Tibial artery (tissue), 4 donors: ENCODE data around the gene CREBL2.
"Not testable (repeated sequence)": the region's sequence is repeated elsewhere in the genome, so short reads cannot be mapped to it uniquely, and the experiment has no call there.

Source experiments
- DNase-seq, 2 donors: peaks; one replicate each; pipeline ENCODE4 v3.0.0-alpha.2; 2019
- H3K27ac ChIP-seq, 2 donors: fragments of 200-600 bp; sonication (generic) in 1 of 2; 1 replicate in 1 of 2; 2 replicates in 1 of 2; pipeline ENCODE4 v1.5.1; 2018 to 2019; ENCODE audit warnings: mild to moderate bottlenecking in 1 of 2
- H3K27me3 ChIP-seq, 2 donors: fragments of 200-600 bp; sonication (generic) in 1 of 2; one replicate each; pipeline versions ENCODE4 v1.5.1 to v1.6.0; 2016 to 2019
- H3K36me3 ChIP-seq, 3 donors: fragments of 200-600 bp; sonication (generic) in 2 of 3; one replicate each; pipeline ENCODE4 v1.5.1; 2016 to 2019; ENCODE audit warnings: mild to moderate bottlenecking in 2 of 3
- H3K4me1 ChIP-seq, 4 donors: fragments of 200-600 bp; sonication (generic) in 2 of 4; 1 replicate in 3 of 4; 2 replicates in 1 of 4; pipeline ENCODE4 v1.5.1; 2016 to 2019
- H3K4me3 ChIP-seq, 2 donors: fragments of 200-600 bp; sonication (generic) in 1 of 2; 1 replicate in 1 of 2; 2 replicates in 1 of 2; pipeline ENCODE4 v1.5.1; 2018 to 2019; ENCODE audit warnings: mild to moderate bottlenecking in 2 of 2
- H3K9me3 ChIP-seq, 3 donors: fragments of 200-600 bp; sonication (generic) in 1 of 3; one replicate each; pipeline ENCODE4 v1.5.1; 2016 to 2019
- intact Hi-C: fragments of 100-400 bp; cut with DNase I; formaldehyde crosslinking; loops from one replicate; pipeline ENCODE4 v1.15.0; 2023; ENCODE audit warnings: low total_unique reads
- TF ChIP-seq, protein P1 (sequence below), 2 experiments: fragments of 200-600 bp in 1 of 2; fragments of 450-650 bp in 1 of 2; IDR thresholded peaks; one replicate each; pipeline ENCODE4 v1.5.1; 2017 to 2019; ENCODE audit warnings: antibody characterized with exemption in 2 of 2, mild to moderate bottlenecking in 1 of 2, moderate library complexity in 1 of 2

Gene CREBL2

DNA sequence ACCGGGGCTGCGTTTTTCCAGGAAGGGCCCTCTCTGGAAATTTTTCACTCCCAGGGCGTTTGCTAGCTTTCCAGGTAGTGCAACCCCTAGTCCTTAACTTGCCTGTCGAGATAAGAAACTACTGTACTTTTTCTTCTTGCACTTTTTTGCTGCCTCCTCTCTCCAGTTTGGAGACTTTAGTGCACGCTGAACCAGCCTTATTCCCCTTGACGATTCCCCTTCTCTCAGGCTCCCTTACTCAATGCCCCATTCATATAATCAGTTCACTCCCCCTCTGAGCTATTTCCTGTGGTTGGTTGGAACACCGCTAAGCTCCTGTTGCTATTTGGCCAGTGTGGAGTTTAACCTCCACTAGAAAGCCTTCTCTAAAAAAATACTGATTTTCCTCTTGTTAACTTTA, 682 bp downstream of the CREBL2 start:
- TF ChIP-seq, protein P1, sequence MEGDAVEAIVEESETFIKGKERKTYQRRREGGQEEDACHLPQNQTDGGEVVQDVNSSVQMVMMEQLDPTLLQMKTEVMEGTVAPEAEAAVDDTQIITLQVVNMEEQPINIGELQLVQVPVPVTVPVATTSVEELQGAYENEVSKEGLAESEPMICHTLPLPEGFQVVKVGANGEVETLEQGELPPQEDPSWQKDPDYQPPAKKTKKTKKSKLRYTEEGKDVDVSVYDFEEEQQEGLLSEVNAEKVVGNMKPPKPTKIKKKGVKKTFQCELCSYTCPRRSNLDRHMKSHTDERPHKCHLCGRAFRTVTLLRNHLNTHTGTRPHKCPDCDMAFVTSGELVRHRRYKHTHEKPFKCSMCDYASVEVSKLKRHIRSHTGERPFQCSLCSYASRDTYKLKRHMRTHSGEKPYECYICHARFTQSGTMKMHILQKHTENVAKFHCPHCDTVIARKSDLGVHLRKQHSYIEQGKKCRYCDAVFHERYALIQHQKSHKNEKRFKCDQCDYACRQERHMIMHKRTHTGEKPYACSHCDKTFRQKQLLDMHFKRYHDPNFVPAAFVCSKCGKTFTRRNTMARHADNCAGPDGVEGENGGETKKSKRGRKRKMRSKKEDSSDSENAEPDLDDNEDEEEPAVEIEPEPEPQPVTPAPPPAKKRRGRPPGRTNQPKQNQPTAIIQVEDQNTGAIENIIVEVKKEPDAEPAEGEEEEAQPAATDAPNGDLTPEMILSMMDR (IDR thresholded peaks at IDR 0.05), result no peak
- Histone ChIP-seq H3K4me1 (peaks cover 0 to 55% (median 14%) of the 10 kb centered on the region in 4 donors), H3K4me3 (peak overlapping the region; percentile 72 to 78), H3K27me3 (no peaks in the 10 kb centered on the region), H3K27ac (peak overlapping the region; percentile 93 to 95), H3K9me3 (no peaks in the 10 kb centered on the region), H3K36me3 (peaks cover 0 to 4% (median 0%) of the 10 kb centered on the region in 3 donors)
- DNase-seq, result no peak
- intact Hi-C loops, result no loop called here

DNA sequence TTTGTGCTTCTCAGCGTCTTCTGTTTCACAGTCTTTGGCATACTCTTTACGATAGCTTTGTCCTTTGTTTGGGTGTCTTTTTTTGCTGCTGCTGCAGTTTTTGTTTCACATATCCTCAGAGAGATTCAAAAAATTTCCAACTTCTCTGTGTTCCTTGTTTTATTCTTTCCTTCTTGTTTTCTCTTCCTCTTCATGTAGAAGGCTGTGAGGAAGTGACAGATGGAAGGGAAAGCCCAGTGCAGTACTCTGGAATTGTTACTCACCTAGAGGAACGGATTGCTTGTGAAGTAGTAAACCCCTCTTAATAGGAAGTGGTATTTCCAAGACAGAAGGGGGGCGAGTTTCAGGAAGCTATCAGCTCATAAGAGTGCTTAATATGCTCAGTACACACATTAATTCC, 1.7 kb downstream of the CREBL2 start:
- no peaks in the 10 kb centered on the region for H3K9me3 ChIP-seq
- peaks cover 0 to 55% (median 14%) of the 10 kb centered on the region in 4 donors for H3K4me1 ChIP-seq
- peak overlapping the region in 1 of 2 donors; percentile 95 for H3K27ac ChIP-seq
- no peaks in the 10 kb centered on the region for H3K27me3 ChIP-seq
- no peak for DNase-seq
- H3K36me3 ChIP-seq, result peaks cover 0 to 4% (median 0%) of the 10 kb centered on the region in 3 donors
- intact Hi-C loops, result no loop called here
- TF ChIP-seq, protein P1 (IDR thresholded peaks at IDR 0.05), result no peak
- peak overlapping the region in 1 of 2 donors; percentile 78 for H3K4me3 ChIP-seq

DNA sequence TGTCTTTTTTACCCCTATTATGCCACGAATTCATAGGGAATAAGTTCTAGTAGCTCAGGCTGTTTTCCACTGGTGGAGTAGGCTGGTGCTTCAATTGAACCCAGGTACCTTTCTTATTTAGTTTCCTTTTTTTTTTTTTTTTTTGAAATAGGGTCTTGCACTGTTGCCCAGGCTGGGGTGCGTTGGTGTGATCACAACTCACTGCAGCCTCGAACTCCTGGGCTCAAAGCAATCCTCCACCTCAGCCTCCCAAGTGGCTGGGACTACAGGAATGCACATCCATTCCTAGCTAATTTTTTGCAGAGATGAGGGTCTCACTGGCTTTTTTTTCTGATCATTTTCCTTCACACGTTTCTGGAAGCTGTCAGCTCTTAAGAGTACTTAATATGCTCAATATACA, 2.7 kb downstream of the CREBL2 start:
- Histone ChIP-seq H3K4me1 (peaks cover 0 to 55% (median 14%) of the 10 kb centered on the region in 4 donors), H3K27ac (no peak overlapping the region), H3K27me3 (no peaks in the 10 kb centered on the region), H3K4me3 (no peak overlapping the region), H3K36me3 (peaks cover 0 to 4% (median 3%) of the 10 kb centered on the region in 3 donors), H3K9me3 (no peaks in the 10 kb centered on the region)
- no peak for DNase-seq
- TF ChIP-seq, protein P1 (IDR thresholded peaks at IDR 0.05), result no peak
- intact Hi-C loops, result no loop called here

DNA sequence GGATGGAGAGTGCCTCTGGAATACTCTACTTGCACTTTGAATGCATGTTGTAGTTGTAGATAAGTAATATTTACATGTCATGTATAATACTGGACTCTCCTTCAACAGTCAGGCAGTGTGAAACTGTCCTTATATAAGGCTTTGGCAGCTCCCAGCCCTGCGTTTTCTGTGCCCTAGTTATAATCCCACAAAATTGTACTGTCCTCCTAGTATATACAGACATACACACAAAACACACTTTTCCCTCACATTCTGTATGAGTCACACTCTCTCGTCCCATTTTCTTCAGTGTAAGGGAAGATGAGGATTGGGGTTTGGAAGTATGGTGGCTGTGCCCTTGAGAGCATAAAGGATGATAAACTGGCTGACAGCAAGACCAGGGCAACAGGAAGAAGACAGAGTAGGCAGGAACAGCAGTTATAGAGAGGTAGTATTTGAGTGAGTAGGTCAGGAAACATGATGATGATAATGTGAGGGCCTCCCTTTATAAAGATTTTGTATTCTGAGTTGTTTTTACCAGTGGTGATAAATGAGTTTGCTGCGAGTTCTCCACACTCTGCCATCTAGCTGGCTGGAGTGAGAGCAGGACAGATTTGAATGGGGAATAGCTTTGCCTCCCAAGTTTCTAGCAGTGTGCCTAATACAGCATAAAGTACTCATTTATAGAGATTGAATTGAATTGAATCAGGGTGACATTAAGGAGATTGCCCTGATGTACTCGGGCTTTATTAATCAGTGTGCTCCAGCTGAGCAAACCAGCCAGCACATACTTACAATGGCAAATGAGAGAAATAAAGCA, 5.0 kb downstream of the CREBL2 start:
- Histone ChIP-seq H3K27ac (no peak overlapping the region), H3K4me3 (no peak overlapping the region), H3K4me1 (peaks cover 0 to 48% (median 14%) of the 10 kb centered on the region in 4 donors), H3K27me3 (no peaks in the 10 kb centered on the region), H3K36me3 (peaks cover 3 to 7% (median 4%) of the 10 kb centered on the region in 3 donors), H3K9me3 (no peaks in the 10 kb centered on the region)
- intact Hi-C loops, result no loop called here
- DNase-seq, result no peak
- TF ChIP-seq, protein P1 (IDR thresholded peaks at IDR 0.05), result no peak

DNA sequence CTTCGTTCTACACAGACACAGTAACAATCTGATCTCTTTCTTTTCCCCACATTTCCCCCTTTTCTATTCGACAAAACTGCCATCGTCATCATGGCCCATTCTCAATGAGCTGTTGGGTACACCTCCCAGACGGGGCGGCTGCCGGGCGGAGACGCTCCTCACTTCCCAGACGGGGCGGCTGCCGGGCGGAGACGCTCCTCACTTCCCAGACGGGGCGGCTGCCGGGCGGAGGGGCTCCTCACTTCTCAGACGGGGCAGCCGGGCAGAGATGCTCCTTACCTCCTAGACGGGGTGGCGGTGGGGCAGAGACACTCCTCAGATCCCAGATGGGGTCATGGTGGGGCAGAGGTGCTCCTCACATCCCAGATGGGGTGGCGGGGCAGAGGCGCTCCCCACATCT, 6.4 kb downstream of the CREBL2 start:
- DNase-seq, H3K27me3 ChIP-seq, H3K9me3 ChIP-seq, H3K4me3 ChIP-seq, H3K36me3 ChIP-seq, intact Hi-C loops, H3K27ac ChIP-seq: not testable (repeated sequence)
- H3K4me1 ChIP-seq, result peaks cover 0 to 45% (median 10%) of the 10 kb centered on the region in 4 donors

DNA sequence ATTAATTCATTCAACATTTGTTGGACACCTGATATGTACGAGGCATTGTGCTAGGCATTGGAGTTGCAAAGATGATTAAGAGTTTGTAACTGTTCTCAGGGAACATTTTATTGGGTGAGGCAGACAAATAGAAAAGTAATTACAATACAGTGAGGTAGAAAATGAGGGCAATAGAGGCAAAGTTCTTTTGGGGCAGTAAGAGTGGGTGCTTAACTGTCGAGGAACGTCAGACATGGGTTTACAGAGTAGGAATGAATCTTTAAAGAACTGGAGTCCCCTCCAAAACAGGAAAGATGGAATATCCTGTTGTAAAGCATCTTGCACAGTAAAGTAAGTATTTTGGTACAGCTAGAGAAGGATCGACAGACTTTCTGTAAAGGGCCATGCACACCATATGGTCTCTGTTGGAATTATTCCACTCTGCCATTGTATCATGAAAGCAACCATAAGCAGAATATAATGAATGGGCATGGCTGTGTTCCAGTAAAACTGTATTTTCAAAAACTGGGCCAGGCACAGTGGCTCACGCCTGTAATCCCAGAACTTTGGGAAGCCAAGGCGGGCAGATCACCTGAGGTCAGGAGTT, 9.1 kb downstream of the CREBL2 start:
- Histone ChIP-seq H3K9me3 (no peaks in the 10 kb centered on the region), H3K4me3 (no peak overlapping the region), H3K27ac (no peak overlapping the region), H3K4me1 (peaks cover 0 to 20% (median 4%) of the 10 kb centered on the region in 4 donors), H3K36me3 (peaks cover 6 to 12% (median 7%) of the 10 kb centered on the region in 3 donors), H3K27me3 (no peaks in the 10 kb centered on the region)
- TF ChIP-seq, protein P1 (IDR thresholded peaks at IDR 0.05), result no peak
- DNase-seq, result no peak
- intact Hi-C loops, result no loop called here
